Thyroid gland (tissue), 4 donors: ENCODE measurements around the gene RAB11FIP3.

Source experiments
- CTCF ChIP-seq, 6 experiments: fragments of 200-600 bp in 3 of 6; fragments of 450-650 bp in 3 of 6; sonication (generic) in 3 of 6; IDR thresholded peaks; one replicate each; pipeline ENCODE4 v1.5.1; 2016 to 2019; ENCODE audit warnings: antibody characterized with exemption in 6 of 6, mild to moderate bottlenecking in 2 of 6, inconsistent platforms in 1 of 6, moderate library complexity in 1 of 6
- POLR2A ChIP-seq, 2 donors: fragments of 450-650 bp; IDR thresholded peaks; one replicate each; pipeline ENCODE4 v1.6.1; 2017; ENCODE audit warnings: antibody characterized with exemption in 2 of 2, mild to moderate bottlenecking in 2 of 2, moderate library complexity in 1 of 2

GRCh38 chr16:530111-530817, 104.8 kb downstream of the RAB11FIP3 start:
- TF ChIP-seq POLR2A (IDR thresholded peaks at IDR 0.05) (no peak), CTCF (IDR thresholded peaks at IDR 0.05) (no peak)
